HL-60 (cell line): Measurements from ENCODE around the gene TOR1AIP2.

ENCODE experiments used
- CTCF ChIP-seq: IDR thresholded peaks from one replicate; pipeline ENCODE4 v1.5.1; 2011; ENCODE audit warnings: low read length, control low read depth, inconsistent platforms; ENCODE audit not compliant: insufficient read depth
- GABPA ChIP-seq: IDR thresholded peaks from 2 replicates; pipeline ENCODE4 v1.6.1; 2012; ENCODE audit warnings: low read depth
- POLR2AphosphoS5 ChIP-seq: IDR thresholded peaks from 2 replicates; pipeline ENCODE4 v1.6.1; 2012; ENCODE audit warnings: low read depth

- TF ChIP-seq CTCF, result no peak
- no peak for TF ChIP-seq GABPA
- TF ChIP-seq POLR2AphosphoS5, result no peak
Measured at GRCh38 chr1:179910934-179911333, 33.3 kb upstream of the TOR1AIP2 start.
